HG02970 (cell line): ENCODE data around the gene COMMD10.
"Not testable (repeated sequence)": the region's sequence is repeated elsewhere in the genome, so short reads cannot be mapped to it uniquely, and the experiment has no call there.

Experiments
- ATAC-seq: cut with Tn5 transposase; IDR thresholded peaks from one replicate; pipeline ENCODE4 v1.9.1; 2021; ENCODE audit warnings: mild to moderate bottlenecking, moderate library complexity, moderate number of reproducible peaks; ENCODE audit not compliant: unreplicated experiment, low FRiP score

COMMD10 gene

GRCh38 chr5:116091416-116091815 lies 6.6 kb downstream of the COMMD10 start:
- no peak for ATAC-seq

GRCh38 chr5:116097301-116097700 lies 12.5 kb downstream of the COMMD10 start:
- no peak for ATAC-seq

GRCh38 chr5:116098998-116099397 lies 14.2 kb downstream of the COMMD10 start:
- ATAC-seq, result no peak

GRCh38 chr5:116104941-116105340 lies 20.1 kb downstream of the COMMD10 start:
- ATAC-seq, result not testable (repeated sequence)

- ATAC-seq, result no peak
Observed at GRCh38 chr5:116115163-116115562, 30.3 kb downstream of the COMMD10 start.

- ATAC-seq, result no peak
Observed at GRCh38 chr5:116130471-116130870, 45.6 kb downstream of the COMMD10 start.

GRCh38 chr5:116130976-116131375 lies 46.2 kb downstream of the COMMD10 start:
- ATAC-seq, result no peak

GRCh38 chr5:116133281-116133680 lies 48.5 kb downstream of the COMMD10 start:
- ATAC-seq, result no peak

- ATAC-seq, result peak; percentile 96
Observed at GRCh38 chr5:116135344-116135743, 50.5 kb downstream of the COMMD10 start.

GRCh38 chr5:116137544-116138378 lies 52.9 kb downstream of the COMMD10 start:
- ATAC-seq, result no peak

- ATAC-seq, result no peak
Observed at GRCh38 chr5:116142495-116142894, 57.7 kb downstream of the COMMD10 start.

- ATAC-seq, result no peak
Observed at GRCh38 chr5:116144103-116144502, 59.3 kb downstream of the COMMD10 start.

GRCh38 chr5:116144991-116145390 lies 60.2 kb downstream of the COMMD10 start:
- no peak for ATAC-seq

- ATAC-seq, result no peak
Observed at GRCh38 chr5:116145416-116145815, 60.6 kb downstream of the COMMD10 start.

GRCh38 chr5:116152169-116152568 lies 67.3 kb downstream of the COMMD10 start:
- ATAC-seq, result no peak

- ATAC-seq, result no peak
Observed at GRCh38 chr5:116153687-116154174, 68.9 kb downstream of the COMMD10 start.

- no peak for ATAC-seq
Observed at GRCh38 chr5:116154252-116154651, 69.4 kb downstream of the COMMD10 start.

- no peak for ATAC-seq
Observed at GRCh38 chr5:116154931-116155330, 70.1 kb downstream of the COMMD10 start.

GRCh38 chr5:116157902-116158301 lies 73.1 kb downstream of the COMMD10 start:
- no peak for ATAC-seq

- ATAC-seq, result no peak
Observed at GRCh38 chr5:116159006-116159405, 74.2 kb downstream of the COMMD10 start.

- ATAC-seq, result no peak
Observed at GRCh38 chr5:116174111-116174510, 89.3 kb downstream of the COMMD10 start.

GRCh38 chr5:116176121-116176520 lies 91.3 kb downstream of the COMMD10 start:
- ATAC-seq, result no peak
